GM21529 (cell line): ENCODE results near the gene OCA2.

Source experiments
- ATAC-seq: cut with Tn5 transposase; IDR thresholded peaks from one replicate; pipeline ENCODE4 v1.9.1; 2021; ENCODE audit not compliant: unreplicated experiment

Gene OCA2

DNA sequence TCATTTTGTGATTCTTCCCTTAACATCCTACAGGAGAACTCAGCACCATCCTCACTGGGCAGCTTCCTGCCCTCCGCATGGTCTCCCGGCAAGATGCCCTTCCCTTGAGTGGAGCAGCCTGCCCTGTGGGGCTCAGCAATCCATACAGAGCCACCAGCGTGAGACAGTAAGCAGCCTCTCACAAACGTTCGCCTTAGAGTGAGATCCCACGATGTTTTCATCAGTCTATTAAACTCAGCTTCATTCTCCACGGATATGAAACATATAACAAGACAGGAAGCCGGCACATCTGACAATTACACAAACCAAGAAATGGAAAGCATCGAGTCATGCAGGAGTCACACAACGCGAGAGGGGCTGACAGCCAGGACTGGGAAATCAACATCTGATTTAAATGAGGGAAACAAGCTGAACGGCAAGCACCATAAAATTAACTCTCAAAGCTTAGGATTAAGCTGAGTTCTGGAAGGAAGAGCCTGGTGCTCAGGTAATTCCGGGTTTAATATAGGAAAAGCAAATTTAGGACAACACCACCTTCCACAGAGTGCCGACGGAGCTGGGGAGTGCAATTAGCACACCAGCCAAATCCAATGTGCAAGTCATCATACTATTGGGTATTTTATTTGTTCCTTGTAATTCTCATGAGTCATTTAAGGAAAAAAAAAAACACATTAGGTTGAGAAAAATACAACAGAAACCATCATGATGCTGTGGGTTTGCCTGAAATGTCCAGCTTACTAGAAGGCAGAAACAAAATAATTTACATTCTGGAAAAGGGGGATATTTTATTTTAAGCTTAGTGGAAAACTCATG lies 272.0 kb downstream of the OCA2 start:
- no peak for ATAC-seq

DNA sequence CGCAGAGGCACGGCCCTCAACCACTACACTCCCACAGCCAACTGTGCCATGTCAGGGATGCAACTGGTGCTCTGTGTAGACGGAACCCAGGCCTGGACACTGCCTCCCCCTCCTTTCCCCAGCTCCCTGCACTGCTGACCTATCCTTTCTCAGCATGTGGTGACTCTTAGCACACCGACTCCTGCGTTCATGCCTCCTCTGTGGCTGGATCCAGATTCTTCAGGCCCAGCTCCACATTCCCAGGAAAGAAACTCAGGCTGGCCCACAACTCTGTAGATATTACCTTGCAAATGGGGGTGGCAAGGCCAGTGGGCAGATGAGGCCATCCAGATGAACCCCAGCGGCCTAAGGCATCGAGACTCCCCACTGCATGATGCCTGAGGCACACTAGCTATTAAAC lies 272.7 kb downstream of the OCA2 start:
- ATAC-seq: no peak

DNA sequence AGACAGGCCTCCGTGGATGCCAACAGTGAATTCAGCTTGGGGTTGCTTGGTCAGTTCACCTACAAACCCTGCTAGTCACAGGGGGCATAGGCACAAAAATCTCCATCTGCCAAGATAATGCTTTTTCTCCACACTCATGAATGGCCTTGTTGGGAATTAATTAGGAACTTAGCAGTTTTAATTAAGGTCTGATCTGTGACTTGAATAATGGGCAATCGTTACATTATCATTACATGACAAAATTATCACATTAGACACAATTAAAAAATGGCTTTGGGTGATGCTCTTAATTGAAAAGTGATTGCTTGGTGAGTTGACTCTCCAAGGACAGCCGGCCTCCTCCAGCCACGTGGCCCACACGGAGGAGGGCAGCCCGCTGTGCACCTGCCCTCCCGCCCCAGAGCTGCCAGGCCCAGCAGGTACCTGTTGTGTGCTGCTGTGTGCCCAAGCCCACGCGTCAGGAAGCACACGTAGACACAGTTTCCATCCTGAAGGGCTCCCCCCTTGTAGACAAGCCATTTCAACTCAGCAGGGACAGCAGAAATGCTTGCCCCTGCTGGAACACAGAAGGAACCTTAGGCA lies 274.2 kb downstream of the OCA2 start:
- ATAC-seq: no peak

DNA sequence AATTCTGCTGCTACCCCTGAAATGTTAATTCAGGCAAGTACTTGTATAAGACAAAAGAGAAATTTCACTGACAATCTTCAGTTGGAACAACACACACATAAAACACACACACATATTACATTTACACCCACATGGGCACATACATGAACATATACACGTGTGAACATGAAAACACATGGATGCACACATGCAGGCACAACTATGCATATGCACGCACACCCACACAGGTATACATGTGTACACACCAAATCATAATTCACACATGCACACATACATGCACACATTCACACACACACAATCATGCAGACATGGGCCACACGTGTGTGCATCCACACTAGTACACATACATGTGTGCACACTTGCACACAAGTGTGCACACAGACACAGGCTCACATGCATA lies 277.8 kb downstream of the OCA2 start:
- ATAC-seq: no peak

- no peak for ATAC-seq
Measured at GRCh38 chr15:27820722-27821121, 278.4 kb downstream of the OCA2 start.

GRCh38 chr15:27820232-27820631 lies 278.9 kb downstream of the OCA2 start:
- no peak for ATAC-seq

- ATAC-seq: no peak
Measured at GRCh38 chr15:27817258-27817657, 281.9 kb downstream of the OCA2 start.

DNA sequence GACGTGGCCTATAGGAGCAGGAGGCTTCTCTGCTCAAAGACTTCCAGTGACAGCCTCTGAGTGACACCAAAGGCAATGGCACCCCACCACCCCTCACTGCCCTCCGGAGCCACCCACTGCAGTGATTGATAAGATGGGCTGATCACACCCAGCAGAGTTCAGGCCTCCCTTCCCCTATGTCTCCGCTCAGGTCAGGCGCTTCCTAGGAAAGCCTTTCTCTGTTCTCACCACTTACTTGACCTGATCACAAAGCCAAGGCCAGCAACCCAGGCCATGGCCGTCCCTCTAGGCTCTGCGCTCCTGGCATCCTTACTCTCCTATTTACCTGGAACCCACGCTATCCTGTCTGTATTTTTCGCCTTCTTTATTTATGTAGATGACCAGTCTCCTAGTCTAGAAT lies 282.3 kb downstream of the OCA2 start:
- no peak for ATAC-seq

GRCh38 chr15:27815035-27815434 lies 284.1 kb downstream of the OCA2 start:
- ATAC-seq: no peak

GRCh38 chr15:27813139-27813538 lies 286.0 kb downstream of the OCA2 start:
- no peak for ATAC-seq

GRCh38 chr15:27808182-27808581 lies 290.9 kb downstream of the OCA2 start:
- no peak for ATAC-seq

GRCh38 chr15:27807335-27807734 lies 291.8 kb downstream of the OCA2 start:
- no peak for ATAC-seq

GRCh38 chr15:27806396-27806795 lies 292.7 kb downstream of the OCA2 start:
- ATAC-seq: no peak

DNA sequence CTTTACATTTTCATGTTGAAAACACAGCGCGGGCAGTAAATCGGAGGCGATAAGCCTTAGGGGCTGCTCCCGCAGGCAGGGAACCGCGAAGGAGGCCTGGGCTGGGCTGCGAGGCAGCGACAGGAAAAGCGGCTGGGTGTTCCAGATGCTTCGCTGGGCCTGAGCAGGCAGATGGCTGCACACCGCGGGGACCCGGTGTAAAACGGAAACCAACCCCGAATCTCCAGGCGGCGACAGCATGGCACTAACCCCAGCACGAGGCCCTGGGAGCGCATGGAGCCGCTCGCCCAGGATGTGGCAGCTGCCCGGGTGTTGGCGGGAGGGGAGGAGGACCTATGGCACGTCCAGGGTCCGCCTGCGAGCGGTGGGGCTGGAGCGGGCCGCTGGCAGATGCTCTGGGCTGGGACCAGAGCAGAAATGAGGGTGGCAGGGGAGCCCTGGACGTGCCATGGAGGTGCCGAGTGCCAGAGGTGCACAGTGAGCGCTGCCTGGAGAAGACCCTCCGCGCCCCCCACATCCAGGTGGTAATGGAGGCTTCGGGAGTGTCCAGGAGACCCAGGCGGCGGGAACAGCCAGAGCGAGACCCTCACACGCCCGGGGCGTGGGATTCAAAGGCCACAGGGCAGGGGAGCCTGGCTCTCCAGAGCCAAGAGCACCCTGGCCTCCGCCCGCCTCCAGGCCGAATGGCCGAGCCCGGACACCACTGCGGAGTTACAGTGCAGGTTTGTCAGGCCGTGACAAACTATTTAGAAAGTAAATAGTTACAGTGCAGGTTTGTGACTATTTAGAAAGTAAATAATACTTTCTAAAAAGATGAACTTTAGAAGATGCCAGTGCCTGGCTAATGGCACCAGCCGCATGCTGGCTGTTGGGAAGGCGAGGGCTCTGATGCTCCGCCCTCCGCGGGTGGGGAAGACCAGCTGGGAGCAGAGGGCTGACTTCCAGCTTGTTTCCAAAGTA lies 293.6 kb downstream of the OCA2 start:
- no peak for ATAC-seq

DNA sequence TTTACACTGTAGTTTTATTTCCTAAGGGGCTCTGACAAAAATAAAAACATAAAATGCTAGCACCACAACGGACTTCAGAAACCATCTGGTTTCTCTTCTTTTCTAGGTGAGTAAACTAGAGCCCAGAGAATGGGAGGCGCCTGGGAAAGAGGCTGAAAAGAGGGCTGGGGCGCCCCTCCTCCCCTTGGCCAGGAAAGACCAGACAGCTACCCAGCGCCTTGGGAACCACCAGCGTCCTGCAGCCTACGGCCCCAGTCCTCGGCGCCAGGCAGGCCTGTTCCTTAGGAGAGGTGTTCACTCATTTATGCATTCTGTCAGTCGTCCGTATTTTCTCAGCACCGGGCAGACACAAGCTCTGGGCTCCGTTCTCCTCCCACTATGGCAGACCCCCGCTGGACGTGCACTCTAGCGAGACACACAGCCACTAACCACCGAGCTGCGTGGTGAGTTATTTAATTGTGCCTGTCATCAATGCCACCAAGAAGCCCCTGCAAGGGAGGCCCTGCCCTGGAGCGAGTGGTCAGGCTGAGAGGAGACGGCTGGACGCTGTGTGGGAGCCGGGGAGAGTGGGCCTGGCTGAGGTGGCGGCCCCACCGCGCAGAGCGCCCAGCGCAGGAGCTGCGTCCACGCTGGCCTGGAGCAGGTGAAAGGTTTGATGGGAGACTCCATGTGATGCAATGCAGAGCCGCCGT lies 294.4 kb downstream of the OCA2 start:
- ATAC-seq: no peak

- ATAC-seq: no peak
Measured at GRCh38 chr15:27798807-27799206, 300.3 kb downstream of the OCA2 start.

DNA sequence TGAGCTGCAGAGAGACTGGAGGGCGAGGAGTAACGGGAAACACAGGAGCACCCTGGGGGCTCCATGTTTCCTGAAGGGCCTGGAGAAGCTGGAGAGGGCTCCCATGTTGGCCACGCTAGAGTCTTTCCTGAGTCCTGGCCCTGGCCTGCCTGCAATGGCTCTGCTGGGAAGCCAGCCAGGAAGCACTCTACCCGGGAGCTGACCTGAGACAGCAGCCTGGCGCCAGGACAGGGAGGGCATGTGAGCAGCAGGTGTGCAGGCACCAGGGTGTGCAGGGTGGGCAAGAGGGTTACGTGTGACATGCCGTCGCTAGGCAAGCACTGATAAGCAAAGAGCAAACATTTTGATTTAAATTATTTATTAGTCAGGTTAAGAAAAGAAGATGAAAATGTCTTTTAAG lies 301.4 kb downstream of the OCA2 start:
- ATAC-seq: no peak

- no peak for ATAC-seq
Measured at GRCh38 chr15:27796405-27797320, 302.5 kb downstream of the OCA2 start.

DNA sequence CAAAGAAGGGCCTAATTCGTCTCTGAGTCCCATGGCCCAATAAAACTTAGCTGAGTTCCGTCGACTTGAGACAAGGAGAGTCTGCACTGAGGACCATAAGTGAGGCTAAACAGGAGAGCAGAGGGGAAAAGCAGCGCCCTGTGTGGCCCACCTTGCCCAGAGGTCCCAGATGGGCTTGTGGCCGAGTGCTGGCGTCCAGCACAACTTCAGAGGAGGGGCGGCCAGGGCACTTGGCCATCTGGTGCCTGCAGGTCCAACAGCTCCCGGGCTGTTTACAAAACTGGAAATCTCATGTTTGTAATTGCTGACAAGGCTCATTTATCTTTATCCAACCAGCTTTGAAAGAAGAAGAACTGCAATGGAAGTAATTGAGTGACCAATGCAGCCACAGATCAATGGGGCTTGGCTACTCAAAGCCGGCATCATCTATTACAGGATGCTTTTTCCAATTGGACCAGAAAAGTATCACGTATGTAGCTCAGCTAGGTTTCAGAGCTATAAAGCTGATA lies 306.3 kb downstream of the OCA2 start:
- no peak for ATAC-seq

DNA sequence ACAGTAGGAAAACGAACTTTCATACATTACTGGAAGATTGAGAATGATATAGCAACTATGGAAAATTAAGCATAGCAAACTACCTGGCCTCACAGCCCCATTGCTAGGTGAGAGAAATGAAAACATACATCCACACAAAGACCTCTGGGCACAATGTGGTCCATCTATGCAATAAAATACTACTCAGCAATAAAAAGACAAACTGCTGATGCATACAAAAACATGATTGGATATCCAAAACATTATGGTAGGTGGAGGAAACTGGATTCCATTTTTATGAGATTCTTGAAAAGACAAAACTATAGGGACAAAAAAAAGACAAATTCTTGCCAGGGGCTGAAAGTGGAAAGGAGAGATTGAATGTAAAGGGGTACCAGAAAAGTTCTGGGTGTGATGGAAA lies 308.8 kb downstream of the OCA2 start:
- ATAC-seq: no peak
